Measurements from ENCODE around the gene HAND2. TPM values are rescaled to one million over a fixed set of nuclear protein-coding genes. Genes with fewer than 3 reads are reported as not detected.

HAND2 gene
- total and polyA plus RNA-seq, 2 of the 8 experiments (the other 6 are each of a cell fraction or from before 2014, with no cell fraction given) = 0.05 TPM; not detected in 1

DNA sequence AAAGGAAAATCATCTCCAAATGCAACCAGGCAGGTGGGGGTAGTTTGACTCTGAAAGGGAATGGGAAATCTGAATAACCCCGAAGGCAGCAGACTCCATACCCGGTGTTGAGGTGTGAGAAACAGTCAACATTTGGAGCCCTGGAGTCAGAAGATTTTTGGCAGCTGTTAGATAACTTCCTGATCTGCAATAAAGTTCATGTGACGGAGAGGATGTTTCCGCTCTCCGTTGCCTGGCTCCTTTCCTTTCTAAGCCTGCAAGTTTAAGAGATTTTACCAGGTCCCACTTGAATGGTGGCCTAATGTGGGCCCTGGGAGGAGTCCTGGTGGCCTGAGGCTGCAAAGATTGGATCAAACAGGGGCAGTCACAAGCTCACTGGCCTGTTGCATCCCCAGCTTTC lies 27.7 kb downstream of the HAND2 start (continued):
- TF ChIP-seq BCL11A (IDR thresholded peaks at IDR 0.05; ENCODE audit: low read depth in 2 of 2, low read length in 2 of 2) (no peak), BRCA1 (IDR thresholded peaks at IDR 0.05; ENCODE audit: low read depth, low read length) (no peak), SIRT6 (IDR thresholded peaks at IDR 0.05; ENCODE audit: low read length) (no peak), TCF12 (IDR thresholded peaks at IDR 0.05; ENCODE audit: low read depth, low read length) (no peak)
- TF ChIP-seq, protein P1, sequence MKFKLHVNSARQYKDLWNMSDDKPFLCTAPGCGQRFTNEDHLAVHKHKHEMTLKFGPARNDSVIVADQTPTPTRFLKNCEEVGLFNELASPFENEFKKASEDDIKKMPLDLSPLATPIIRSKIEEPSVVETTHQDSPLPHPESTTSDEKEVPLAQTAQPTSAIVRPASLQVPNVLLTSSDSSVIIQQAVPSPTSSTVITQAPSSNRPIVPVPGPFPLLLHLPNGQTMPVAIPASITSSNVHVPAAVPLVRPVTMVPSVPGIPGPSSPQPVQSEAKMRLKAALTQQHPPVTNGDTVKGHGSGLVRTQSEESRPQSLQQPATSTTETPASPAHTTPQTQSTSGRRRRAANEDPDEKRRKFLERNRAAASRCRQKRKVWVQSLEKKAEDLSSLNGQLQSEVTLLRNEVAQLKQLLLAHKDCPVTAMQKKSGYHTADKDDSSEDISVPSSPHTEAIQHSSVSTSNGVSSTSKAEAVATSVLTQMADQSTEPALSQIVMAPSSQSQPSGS (IDR thresholded peaks at IDR 0.05; ENCODE audit: low read length) = no peak
